SK-N-SH (cell line): Measurements from ENCODE around the gene TPRKB. TPM values are rescaled to one million over a fixed set of nuclear protein-coding genes. Genes with fewer than 3 reads are reported as not detected.

Experiments
- CTCF ChIA-PET: fragments of 300-600, 350-600 bp; formaldehyde crosslinking; extraction: SDS; loops from one replicate; lab custom pipeline; 2021; lab: Yijun Ruan, JAX
- POLR2A ChIA-PET: fragments of 350-600 bp; sonication (Branson Sonifier 250); formaldehyde crosslinking; extraction: SDS; loops from one replicate; lab custom pipeline; 2020; ENCODE audit warnings: antibody characterized with exemption, inconsistent platforms; lab: Yijun Ruan, JAX
- DNase-seq: peaks from one replicate; pipeline ENCODE4 v3.0.0; 2012
- H2AFZ ChIP-seq: fragments of 200-600 bp; sonication (generic); 2 replicates; pipeline ENCODE4 v1.8.1; 2016; ENCODE audit warnings: antibody characterized with exemption, mild to moderate bottlenecking, low read depth
- H3F3A ChIP-seq: fragments of 200-600 bp; sonication (generic); replicated peaks from 2 replicates; pipeline ENCODE3; 2016; ENCODE audit warnings: antibody characterized with exemption, mild to moderate bottlenecking; ENCODE audit not compliant: insufficient read depth
- H3K27ac ChIP-seq, 2 experiments: fragments of 200-500 bp in 1 of 2; fragments of 200-600 bp in 1 of 2; sonication (Bioruptor generic) in 1 of 2; sonication (generic), shearing (Covaris generic) in 1 of 2; 2 replicates each; pipeline versions ENCODE4 v1.5.1 to v1.6.1; 2014 to 2016; ENCODE audit warnings: low read depth in 2 of 2, inconsistent platforms in 1 of 2, low read length in 1 of 2, mild to moderate bottlenecking in 1 of 2, mixed read lengths in 1 of 2
- H3K27me3 ChIP-seq: fragments of 200-600 bp; sonication (generic), shearing (Covaris generic); 2 replicates; pipeline ENCODE4 v1.6.1; 2016; ENCODE audit warnings: mixed run types; ENCODE audit not compliant: insufficient read depth
- H3K36me3 ChIP-seq, 2 experiments: fragments of 200-500 bp in 1 of 2; fragments of 200-600 bp in 1 of 2; sonication (Bioruptor generic) in 1 of 2; sonication (generic) in 1 of 2; replicated peaks in 1 of 2; 2 replicates each; pipeline versions ENCODE3 to v1.5.1; 2014 to 2016; ENCODE audit warnings: low read length in 1 of 2, mild to moderate bottlenecking in 1 of 2; ENCODE audit not compliant: insufficient read depth in 2 of 2, control insufficient read depth in 1 of 2
- H3K4me1 ChIP-seq, 2 experiments: fragments of 200-500 bp in 1 of 2; fragments of 200-600 bp in 1 of 2; sonication (Bioruptor generic) in 1 of 2; sonication (generic), shearing (Covaris generic) in 1 of 2; 2 replicates each; pipeline versions ENCODE4 v1.5.1 to v1.6.1; 2014 to 2016; ENCODE audit warnings: low read depth in 1 of 2, low read length in 1 of 2, mixed run types in 1 of 2; ENCODE audit not compliant: insufficient read depth in 2 of 2, control insufficient read depth in 1 of 2
- H3K4me2 ChIP-seq: fragments of 200-600 bp; sonication (generic), shearing (Covaris generic); 2 replicates; pipeline ENCODE4 v1.6.1; 2017; ENCODE audit warnings: mixed run types
- H3K4me3 ChIP-seq, 2 experiments: fragments of 200-500 bp in 1 of 2; fragments of 200-600 bp in 1 of 2; sonication (Bioruptor generic) in 1 of 2; sonication (generic), shearing (Covaris generic) in 1 of 2; 2 replicates each; pipeline versions ENCODE4 v1.5.1 to v1.8.1; 2014 to 2016; ENCODE audit warnings: low read depth in 2 of 2, inconsistent platforms in 1 of 2, low read length in 1 of 2, mild to moderate bottlenecking in 1 of 2, mixed read lengths in 1 of 2, moderate library complexity in 1 of 2
- H3K79me2 ChIP-seq: fragments of 200-600 bp; sonication (generic); 2 replicates; pipeline ENCODE4 v1.8.1; 2017; ENCODE audit warnings: mild to moderate bottlenecking; ENCODE audit not compliant: insufficient read depth
- H3K9ac ChIP-seq: fragments of 200-600 bp; sonication (generic); 2 replicates; pipeline ENCODE4 v1.6.1; 2017; ENCODE audit warnings: mixed run types
- H3K9me2 ChIP-seq: fragments of 200-600 bp; sonication (generic); 2 replicates; pipeline ENCODE4 v1.6.1; 2017; ENCODE audit warnings: mixed run types
- H3K9me3 ChIP-seq: fragments of 200-600 bp; sonication (generic); 2 replicates; pipeline ENCODE4 v1.6.1; 2017; ENCODE audit warnings: mixed run types, mild to moderate bottlenecking, moderate library complexity
- H4K20me1 ChIP-seq: fragments of 200-600 bp; sonication (generic); 2 replicates; pipeline ENCODE4 v1.6.1; 2017; ENCODE audit warnings: mild to moderate bottlenecking, mixed run types; ENCODE audit not compliant: insufficient read depth
- CHD2 ChIP-seq: fragments of 150-350 bp; IDR thresholded peaks from 2 replicates; pipeline ENCODE4 v1.6.1; 2018; ENCODE audit warnings: low read length; ENCODE audit not compliant: partially characterized antibody
- CTCF ChIP-seq: fragments of 200-600 bp; sonication (generic); IDR thresholded peaks from 2 replicates; pipeline ENCODE4 v1.6.1; 2017; ENCODE audit warnings: antibody characterized with exemption, mild to moderate bottlenecking, moderate library complexity
- GABPA ChIP-seq: IDR thresholded peaks from 2 replicates; pipeline ENCODE4 v1.4.0; 2012; ENCODE audit warnings: low read depth, mild to moderate bottlenecking
- IRF3 ChIP-seq: fragments of 150-350 bp; IDR thresholded peaks from 2 replicates; pipeline ENCODE4 v1.6.1; 2016; ENCODE audit warnings: mild to moderate bottlenecking, low read depth, low read length
- JUND ChIP-seq: IDR thresholded peaks from 2 replicates; pipeline ENCODE4 v1.4.0; 2012
- PBX3 ChIP-seq: IDR thresholded peaks from 2 replicates; pipeline ENCODE4; 2012
- POLR2AphosphoS5 ChIP-seq: IDR thresholded peaks from 2 replicates; pipeline ENCODE4 v1.6.1; 2012; ENCODE audit warnings: low read depth, low read length
- RAD21 ChIP-seq: IDR thresholded peaks from 2 replicates; pipeline ENCODE4 v1.6.1; 2012; ENCODE audit warnings: mild to moderate bottlenecking, low read length
- RFX5 ChIP-seq: IDR thresholded peaks from 2 replicates; pipeline ENCODE4 v1.6.1; 2012; ENCODE audit warnings: mild to moderate bottlenecking, improper control_type of control experiment, low read length
- SMC3 ChIP-seq: IDR thresholded peaks from 2 replicates; pipeline ENCODE4 v1.6.1; 2012; ENCODE audit warnings: low read depth, low read length, improper control_type of control experiment
- TAF1 ChIP-seq: IDR thresholded peaks from 2 replicates; pipeline ENCODE4 v1.6.1; 2012; ENCODE audit warnings: low read depth, mild to moderate bottlenecking, low read length, moderate library complexity, borderline replicate concordance
- TEAD4 ChIP-seq: IDR thresholded peaks from 2 replicates; pipeline ENCODE4 v1.4.0; 2012; ENCODE audit warnings: mild to moderate bottlenecking, borderline replicate concordance; ENCODE audit not compliant: insufficient read depth
- USF1 ChIP-seq: IDR thresholded peaks from 2 replicates; pipeline ENCODE4 v1.4.0; 2012; ENCODE audit warnings: low read depth, borderline replicate concordance
- USF2 ChIP-seq: fragments of 150-350 bp; IDR thresholded peaks from 2 replicates; pipeline ENCODE4 v1.6.1; 2017; ENCODE audit warnings: antibody characterized with exemption, low read length, low read depth, borderline replicate concordance
- YY1 ChIP-seq: IDR thresholded peaks from 2 replicates; pipeline ENCODE4 v1.4.0; 2012; ENCODE audit warnings: low read depth, mild to moderate bottlenecking
- ZBTB33 ChIP-seq: IDR thresholded peaks from 2 replicates; pipeline ENCODE4 v1.4.0; 2012; ENCODE audit warnings: low read depth, borderline replicate concordance
- WGBS: methylation state at CpG from one replicate; pipeline ENCODE4 v1.1.6; 2017; ENCODE audit warnings: low lambda C conversion rate; 5-methylcytosine and 5-hydroxymethylcytosine counted together
- polyA plus RNA-seq, 3 experiments: library from polyadenylated mRNA; depleted of rRNA; stranded (reverse); fragments of >200 nt; gene quantifications; 2 replicates each; pipeline ENCODE4 v1.2.3, GENCODE V29; 2012

TPRKB gene
- polyA plus RNA-seq, 1 of the 3 experiments (the other 2 are of a cell fraction), result 32.1 TPM

- Histone ChIP-seq H3F3A (peaks cover 5% of the 10 kb centered on the region), H4K20me1 (no peaks in the 10 kb centered on the region), H3K4me2 (no peak overlapping the region), H3K36me3 (peaks cover 41 to 45% of the 10 kb centered on the region in 2 experiments), H3K4me1 (peaks cover 4 to 7% of the 10 kb centered on the region in 2 experiments; a peak in 2 of 4 replicates), H3K9me3 (no peaks in the 10 kb centered on the region), H3K27me3 (no peaks in the 10 kb centered on the region), H2AFZ (no peak overlapping the region)
- DNase-seq, result no peak
- WGBS, result 98% methylated on average over 4 of the region's 4 CpGs
- TF ChIP-seq ZBTB33 (no peak), POLR2AphosphoS5 (no peak), CHD2 (no peak), RFX5 (no peak), RAD21 (no peak), SMC3 (no peak), JUND (no peak), YY1 (no peak), TAF1 (no peak), PBX3 (no peak), GABPA (no peak), TEAD4 (no peak), CTCF (no peak), IRF3 (no peak), USF1 (no peak), USF2 (no peak)
- TF ChIP-seq, all 33 proteins: peak for 0
- ChIA-PET POLR2A (no interaction called here), CTCF (interaction anchor here (1.4 kb wide), 1 partner anchor 16 kb away, joined by 3 read pairs; no protein-coding TSS in a partner anchor)
- peaks cover 45% of the 10 kb centered on the region for H3K79me2 ChIP-seq
- H3K27ac ChIP-seq, result no peak overlapping the region
- H3K9me2 ChIP-seq, result no peaks in the 10 kb centered on the region
- H3K4me3 ChIP-seq, result no peak overlapping the region
- no peak overlapping the region for H3K9ac ChIP-seq
Measured at GRCh38 chr2:73776381-73776780, 39.2 kb upstream of the TPRKB start.
